A549 (cell line): Measurements from ENCODE around the gene ST6GALNAC4. TPM values are rescaled to one million over a fixed set of nuclear protein-coding genes. Genes with fewer than 3 reads are reported as not detected.

Experiments used
- ATAC-seq, 2 experiments: fragments of 200-7000 bp in 1 of 2; fragments of >200 bp in 1 of 2; cut with Nextera tagmentation in 1 of 2; cut with Tn5 transposase in 1 of 2; 3 replicates each; pipeline versions ENCODE4 v1.8.0 to v1.9.1; 2018 to 2020; ENCODE audit warnings: mild to moderate bottlenecking in 1 of 2, moderate library complexity in 1 of 2
- CTCF ChIA-PET: fragments of 300-600 bp; sonication (Branson Sonifier 250); formaldehyde crosslinking; extraction: SDS; loops from one replicate; lab custom pipeline; 2021; ENCODE audit warnings: antibody characterized with exemption, inconsistent platforms; lab: Yijun Ruan, JAX
- POLR2A ChIA-PET: fragments of 350-600 bp; formaldehyde crosslinking; extraction: SDS; loops from one replicate; lab custom pipeline; 2021; ENCODE audit warnings: antibody characterized with exemption, inconsistent platforms; lab: Yijun Ruan, JAX
- DNase-seq, 2 experiments: peaks; one replicate each; pipeline versions ENCODE4 v3.0.0 to v3.0.0-alpha.2; 2011 to 2016; ENCODE audit warnings: low read depth in 1 of 2, low spot score in 1 of 2
- FAIRE-seq: peaks from 2 replicates; lab custom pipeline; 2011; peaks lifted over from hg19 to GRCh38; lab: Jason Lieb, UNC
- H3K27ac ChIP-seq, 2 experiments: fragments of >200 bp; sonication (Bioruptor Twin); formaldehyde crosslinking; 3 replicates each; pipeline ENCODE4 v1.5.1; 2016 to 2017
- H3K4me1 ChIP-seq: fragments of >200 bp; sonication (Bioruptor Twin); formaldehyde crosslinking; 3 replicates; pipeline ENCODE4 v1.6.1; 2016
- H3K4me2 ChIP-seq: fragments of >200 bp; sonication (Bioruptor Twin); formaldehyde crosslinking; 3 replicates; pipeline ENCODE4 v1.6.1; 2016
- H3K4me3 ChIP-seq: fragments of >200 bp; sonication (Bioruptor Twin); formaldehyde crosslinking; 3 replicates; pipeline ENCODE4 v1.5.1; 2016
- H3K9me3 ChIP-seq: fragments of >200 bp; sonication (Bioruptor Twin); formaldehyde crosslinking; 3 replicates; pipeline ENCODE4 v1.6.1; 2016
- CBX2 ChIP-seq: fragments of 200-600 bp; sonication (generic); IDR thresholded peaks from 2 replicates; pipeline ENCODE4 v1.6.1; 2016; ENCODE audit warnings: low read depth, mild to moderate bottlenecking, borderline replicate concordance
- CHD2 ChIP-seq: fragments of 150-350 bp; IDR thresholded peaks from 2 replicates; pipeline ENCODE4 v1.6.1; 2014; ENCODE audit warnings: low read length; ENCODE audit not compliant: partially characterized antibody
- ELK1 ChIP-seq: fragments of 150-350 bp; IDR thresholded peaks from 2 replicates; pipeline ENCODE4 v1.6.1; 2014; ENCODE audit warnings: low read depth, mild to moderate bottlenecking, low read length
- ESRRA ChIP-seq: fragments of 150-350 bp; IDR thresholded peaks from 2 replicates; pipeline ENCODE4 v1.6.1; 2014; ENCODE audit warnings: mild to moderate bottlenecking, low read length, borderline replicate concordance
- FOSB ChIP-seq: fragments of 250-450 bp; sonication (Bioruptor Pico); IDR thresholded peaks from 2 replicates; pipeline ENCODE4 v1.5.0; 2020; ENCODE audit warnings: mild to moderate bottlenecking, moderate library complexity
- GATA3 ChIP-seq: IDR thresholded peaks from 2 replicates; pipeline ENCODE4 v1.6.1; 2012; ENCODE audit warnings: borderline replicate concordance
- HES2 ChIP-seq: fragments of >200 bp; sonication (Bioruptor Twin); formaldehyde crosslinking; IDR thresholded peaks from 2 replicates; pipeline ENCODE4 v1.6.1; 2016
- HOXA7 ChIP-seq: fragments of 250-450 bp; sonication (Bioruptor Pico); IDR thresholded peaks from 2 replicates; pipeline ENCODE4 v1.5.0; 2020; ENCODE audit warnings: mild to moderate bottlenecking, moderate library complexity
- HOXB13 ChIP-seq: fragments of 250-450 bp; sonication (Bioruptor Pico); IDR thresholded peaks from 2 replicates; pipeline ENCODE4 v1.5.0; 2020; ENCODE audit warnings: low read depth, mild to moderate bottlenecking, moderate library complexity
- KDM1A ChIP-seq: fragments of 200-600 bp; sonication (generic); IDR thresholded peaks from 2 replicates; pipeline ENCODE4 v1.6.1; 2016; ENCODE audit warnings: low read depth, mild to moderate bottlenecking
- KDM5A ChIP-seq: fragments of 200-600 bp; sonication (generic); IDR thresholded peaks from 2 replicates; pipeline ENCODE4 v1.6.1; 2016; ENCODE audit warnings: antibody characterized with exemption, mild to moderate bottlenecking
- NPAS2 ChIP-seq: fragments of 250-450 bp; sonication (Bioruptor Pico); IDR thresholded peaks from 2 replicates; pipeline ENCODE4 v1.8.0; 2022; ENCODE audit warnings: mild to moderate bottlenecking, moderate library complexity, borderline replicate concordance
- NR3C1 ChIP-seq: fragments of >200 bp; sonication (Bioruptor Twin); formaldehyde crosslinking; IDR thresholded peaks from 3 replicates; pipeline ENCODE4 v1.6.1; 2017
- POLR2A ChIP-seq: IDR thresholded peaks from 2 replicates; pipeline ENCODE4 v1.6.1; 2012; ENCODE audit warnings: mild to moderate bottlenecking, low read length
- POLR2AphosphoS2 ChIP-seq: conservative IDR thresholded peaks from 2 replicates; pipeline ENCODE4 v1.6.1; 2012; ENCODE audit warnings: low read length, improper control_type of control experiment, inconsistent platforms
- RAD21 ChIP-seq, 2 experiments: fragments of >200 bp in 1 of 2; sonication (Bioruptor Twin) in 1 of 2; formaldehyde crosslinking in 1 of 2; IDR thresholded peaks in 1 of 2; conservative IDR thresholded peaks in 1 of 2; 2 replicates in 1 of 2; 3 replicates in 1 of 2; pipeline ENCODE4 v1.6.1; 2012 to 2018; ENCODE audit warnings: inconsistent platforms in 1 of 2
- RARB ChIP-seq: fragments of 250-450 bp; sonication (Bioruptor Pico); IDR thresholded peaks from 2 replicates; pipeline ENCODE4 v1.8.0; 2021; ENCODE audit warnings: mild to moderate bottlenecking, moderate library complexity
- RCOR1 ChIP-seq: fragments of 150-350 bp; IDR thresholded peaks from 2 replicates; pipeline ENCODE4 v1.6.1; 2014; ENCODE audit warnings: antibody characterized with exemption, low read length, low read depth
- TFCP2L1 ChIP-seq: fragments of 250-450 bp; sonication (Bioruptor Pico); IDR thresholded peaks from 2 replicates; pipeline ENCODE4 v1.5.0; 2021; ENCODE audit warnings: mild to moderate bottlenecking
- USF2 ChIP-seq: fragments of 450-650 bp; IDR thresholded peaks from 2 replicates; pipeline ENCODE4 v1.6.1; 2014; ENCODE audit warnings: antibody characterized with exemption
- ZC3H11A ChIP-seq: fragments of 450-650 bp; IDR thresholded peaks from 2 replicates; pipeline ENCODE4 v1.6.1; 2014; ENCODE audit warnings: antibody characterized with exemption, mild to moderate bottlenecking
- ZFP36 ChIP-seq: fragments of 450-650 bp; IDR thresholded peaks from 2 replicates; pipeline ENCODE4 v1.6.1; 2014; ENCODE audit warnings: borderline replicate concordance; ENCODE audit not compliant: partially characterized antibody
- WGBS: methylation state at CpG from one replicate; pipeline ENCODE4 v1.1.6; 2017; ENCODE audit errors: missing lambda C conversion rate; 5-methylcytosine and 5-hydroxymethylcytosine counted together
- polyA plus RNA-seq, 4 experiments: library from polyadenylated mRNA; depleted of rRNA in 3 of 4; stranded (reverse); fragments of >200 nt; fragmentation: RNase III in 1 of 4; extraction: RNeasy Plus Mini Kit Qiagen cat#74134 plus additional on column Dnase treatment in 1 of 4; gene quantifications; 2 replicates in 3 of 4; 3 replicates in 1 of 4; pipeline ENCODE4 v1.2.3, GENCODE V29; 2011 to 2017

Gene ST6GALNAC4
- polyA plus RNA-seq, 2 of the 4 experiments (the other 2 are of a cell fraction), result 11.0 to 24.8 TPM

GRCh38 chr9:127862075-127863011 lies 54.5 kb downstream of the ST6GALNAC4 start (continued):
- TF ChIP-seq ELK1 (no peak), FOSB (no peak), HES2 (no peak), USF2 (no peak)

GRCh38 chr9:127860779-127861178 lies 56.1 kb downstream of the ST6GALNAC4 start:
- no peaks in the 10 kb centered on the region for H3K9me3 ChIP-seq
- FAIRE-seq (no peak), DNase-seq (no peak), ATAC-seq (no peak)
- ChIA-PET POLR2A (no interaction called here), CTCF (interaction anchor here (0.9 to 6.2 kb wide), 6 partner anchors 8 to 126 kb away, joined by 3 to 63 read pairs (median 6); partner anchors contain the start of genes CDK9 and TOR2A)
- H3K4me3 ChIP-seq, result no peak overlapping the region
- no peak overlapping the region for H3K4me2 ChIP-seq
- no peaks in the 10 kb centered on the region; the same call in 2 of the 3 replicates for H3K4me1 ChIP-seq
- TF ChIP-seq CBX2 (no peak), NPAS2 (no peak), GATA3 (no peak), RCOR1 (no peak), ESRRA (no peak), ZFP36 (no peak), TFCP2L1 (CRISPR knock-in tag) (no peak), HOXA7 (CRISPR knock-in tag) (no peak), HES2 (no peak), ELK1 (no peak), CHD2 (no peak), POLR2AphosphoS2 (no peak), RARB (no peak), NR3C1 (no peak), HOXB13 (no peak), KDM5A (no peak), KDM1A (no peak), RAD21 (conservative IDR thresholded peaks at IDR 0.05 in 1 of 2, IDR thresholded peaks at IDR 0.05 in 1 of 2) (no peak), ZC3H11A (no peak), POLR2A (no peak)
- 90% methylated on average over 11 of the region's 11 CpGs for WGBS
- no peak overlapping the region for H3K27ac ChIP-seq
